ENCODE measurements around the gene PNLIPRP3. TPM values are rescaled to one million over a fixed set of nuclear protein-coding genes. Genes with fewer than 3 reads are reported as not detected.

PNLIPRP3 gene
- total RNA-seq, 2 donors from 2014 or later, result not detected

GRCh38 chr10:116464257-116464656 lies 36.6 kb downstream of the PNLIPRP3 start:
- no peak for DNase-seq
- no peaks in the 10 kb centered on the region for H3K9me3 Mint-ChIP-seq
- H3K27ac Mint-ChIP-seq, result no peak overlapping the region
- H3K4me1 Mint-ChIP-seq (ENCODE audit: low read depth), result no peaks in the 10 kb centered on the region
- no peak overlapping the region for H3K4me3 Mint-ChIP-seq
- no peaks in the 10 kb centered on the region for H3K36me3 Mint-ChIP-seq (ENCODE audit: insufficient read depth in 2 of 2)
- no peak for ATAC-seq (replicated peaks in 1 of 2)
- H3K27me3 Mint-ChIP-seq (ENCODE audit: low read depth), result peaks cover 7% of the 10 kb centered on the region

GRCh38 chr10:116465546-116465945 lies 37.9 kb downstream of the PNLIPRP3 start:
- H3K4me1 Mint-ChIP-seq (ENCODE audit: low read depth), result no peaks in the 10 kb centered on the region
- no peak overlapping the region for H3K27ac Mint-ChIP-seq
- peak in 1 of 2 donors; percentile 38 for ATAC-seq (replicated peaks in 1 of 2)
- H3K27me3 Mint-ChIP-seq (ENCODE audit: low read depth), result peaks cover 12% of the 10 kb centered on the region
- no peak for DNase-seq
- no peak overlapping the region for H3K4me3 Mint-ChIP-seq
- H3K36me3 Mint-ChIP-seq (ENCODE audit: insufficient read depth in 2 of 2), result no peaks in the 10 kb centered on the region
- peaks cover 0 to 3% of the 10 kb centered on the region in 2 donors for H3K9me3 Mint-ChIP-seq

GRCh38 chr10:116466715-116467422 lies 39.2 kb downstream of the PNLIPRP3 start:
- H3K36me3 Mint-ChIP-seq (ENCODE audit: insufficient read depth in 2 of 2), result no peaks in the 10 kb centered on the region
- H3K4me1 Mint-ChIP-seq (ENCODE audit: low read depth), result no peaks in the 10 kb centered on the region
- H3K27me3 Mint-ChIP-seq (ENCODE audit: low read depth), result peaks cover 6% of the 10 kb centered on the region
- H3K27ac Mint-ChIP-seq, result no peak overlapping the region
- no peak for DNase-seq
- no peak for ATAC-seq (replicated peaks in 1 of 2)
- peaks cover 0 to 3% of the 10 kb centered on the region in 2 donors for H3K9me3 Mint-ChIP-seq
- no peak overlapping the region for H3K4me3 Mint-ChIP-seq

- Mint-ChIP-seq H3K4me1 (ENCODE audit: low read depth) (no peaks in the 10 kb centered on the region), H3K36me3 (ENCODE audit: insufficient read depth in 2 of 2) (no peaks in the 10 kb centered on the region), H3K27me3 (ENCODE audit: low read depth) (peaks cover 15% of the 10 kb centered on the region), H3K27ac (no peak overlapping the region), H3K4me3 (no peak overlapping the region), H3K9me3 (peaks cover 0 to 7% of the 10 kb centered on the region in 2 donors)
- no peak for DNase-seq
- ATAC-seq (replicated peaks in 1 of 2), result no peak
These were observed 41.8 kb downstream of the PNLIPRP3 start for GRCh38 chr10:116469437-116469836.

GRCh38 chr10:116470071-116470470 lies 42.4 kb downstream of the PNLIPRP3 start:
- H3K27ac Mint-ChIP-seq, result no peak overlapping the region
- H3K36me3 Mint-ChIP-seq (ENCODE audit: insufficient read depth in 2 of 2), result no peaks in the 10 kb centered on the region
- peaks cover 15% of the 10 kb centered on the region for H3K27me3 Mint-ChIP-seq (ENCODE audit: low read depth)
- H3K4me1 Mint-ChIP-seq (ENCODE audit: low read depth), result no peaks in the 10 kb centered on the region
- H3K4me3 Mint-ChIP-seq, result no peak overlapping the region
- H3K9me3 Mint-ChIP-seq, result peaks cover 0 to 7% of the 10 kb centered on the region in 2 donors
- DNase-seq (no peak), ATAC-seq (replicated peaks in 1 of 2) (no peak)

- Mint-ChIP-seq H3K27me3 (ENCODE audit: low read depth) (peaks cover 15% of the 10 kb centered on the region), H3K9me3 (peaks cover 0 to 7% of the 10 kb centered on the region in 2 donors), H3K4me1 (ENCODE audit: low read depth) (no peaks in the 10 kb centered on the region), H3K4me3 (no peak overlapping the region), H3K27ac (no peak overlapping the region), H3K36me3 (ENCODE audit: insufficient read depth in 2 of 2) (no peaks in the 10 kb centered on the region)
- ATAC-seq (replicated peaks in 1 of 2) (no peak), DNase-seq (no peak)
These were observed 43.2 kb downstream of the PNLIPRP3 start for GRCh38 chr10:116470768-116471415.

- no peak overlapping the region for H3K4me3 Mint-ChIP-seq
- no peak overlapping the region for H3K27ac Mint-ChIP-seq
- peaks cover 0 to 7% of the 10 kb centered on the region in 2 donors for H3K9me3 Mint-ChIP-seq
- DNase-seq, result no peak
- no peak for ATAC-seq (replicated peaks in 1 of 2)
- H3K4me1 Mint-ChIP-seq (ENCODE audit: low read depth), result no peaks in the 10 kb centered on the region
- H3K36me3 Mint-ChIP-seq (ENCODE audit: insufficient read depth in 2 of 2), result no peaks in the 10 kb centered on the region
- peaks cover 15% of the 10 kb centered on the region for H3K27me3 Mint-ChIP-seq (ENCODE audit: low read depth)
These were observed 45.2 kb downstream of the PNLIPRP3 start for GRCh38 chr10:116472891-116473290.

- Mint-ChIP-seq H3K4me1 (ENCODE audit: low read depth) (no peaks in the 10 kb centered on the region), H3K36me3 (ENCODE audit: insufficient read depth in 2 of 2) (no peaks in the 10 kb centered on the region), H3K27ac (no peak overlapping the region), H3K9me3 (peaks cover 0 to 4% of the 10 kb centered on the region in 2 donors), H3K4me3 (no peak overlapping the region), H3K27me3 (ENCODE audit: low read depth) (peaks cover 9% of the 10 kb centered on the region)
- no peak for DNase-seq
- no peak for ATAC-seq (replicated peaks in 1 of 2)
These were observed 48.2 kb downstream of the PNLIPRP3 start for GRCh38 chr10:116475866-116476265.

GRCh38 chr10:116476461-116476860 lies 48.8 kb downstream of the PNLIPRP3 start:
- Mint-ChIP-seq H3K9me3 (peaks cover 0 to 4% of the 10 kb centered on the region in 2 donors), H3K4me3 (no peak overlapping the region), H3K27me3 (ENCODE audit: low read depth) (peaks cover 9% of the 10 kb centered on the region), H3K27ac (no peak overlapping the region), H3K4me1 (ENCODE audit: low read depth) (no peaks in the 10 kb centered on the region), H3K36me3 (ENCODE audit: insufficient read depth in 2 of 2) (no peaks in the 10 kb centered on the region)
- DNase-seq, result no peak
- no peak for ATAC-seq (replicated peaks in 1 of 2)

GRCh38 chr10:116477986-116478664 lies 50.5 kb downstream of the PNLIPRP3 start:
- ATAC-seq (replicated peaks in 1 of 2) (no peak), DNase-seq (no peak)
- no peaks in the 10 kb centered on the region for H3K4me1 Mint-ChIP-seq (ENCODE audit: low read depth)
- H3K9me3 Mint-ChIP-seq, result peaks cover 0 to 4% of the 10 kb centered on the region in 2 donors
- no peaks in the 10 kb centered on the region for H3K36me3 Mint-ChIP-seq (ENCODE audit: insufficient read depth in 2 of 2)
- H3K4me3 Mint-ChIP-seq, result no peak overlapping the region
- peaks cover under 1% of the 10 kb centered on the region for H3K27me3 Mint-ChIP-seq (ENCODE audit: low read depth)
- no peak overlapping the region for H3K27ac Mint-ChIP-seq

GRCh38 chr10:116486770-116487448 lies 59.3 kb downstream of the PNLIPRP3 start:
- Mint-ChIP-seq H3K27me3 (ENCODE audit: low read depth) (no peaks in the 10 kb centered on the region), H3K4me3 (no peak overlapping the region), H3K9me3 (no peaks in the 10 kb centered on the region), H3K36me3 (ENCODE audit: insufficient read depth in 2 of 2) (no peaks in the 10 kb centered on the region), H3K27ac (no peak overlapping the region), H3K4me1 (ENCODE audit: low read depth) (no peaks in the 10 kb centered on the region)
- DNase-seq (no peak), ATAC-seq (replicated peaks in 1 of 2) (no peak)

GRCh38 chr10:116487522-116488430 lies 60.1 kb downstream of the PNLIPRP3 start:
- Mint-ChIP-seq H3K27me3 (ENCODE audit: low read depth) (no peaks in the 10 kb centered on the region), H3K4me3 (no peak overlapping the region), H3K36me3 (ENCODE audit: insufficient read depth in 2 of 2) (no peaks in the 10 kb centered on the region), H3K27ac (no peak overlapping the region), H3K9me3 (no peaks in the 10 kb centered on the region), H3K4me1 (ENCODE audit: low read depth) (no peaks in the 10 kb centered on the region)
- DNase-seq (no peak), ATAC-seq (replicated peaks in 1 of 2) (no peak)

Measured in activated T-cell treated with anti-CD3 and anti-CD28 coated beads, Interleukin-2, amount 50 U/mL, for 72 hours (primary cell).